GM15510 (cell line): ENCODE results near the gene HNRNPA0.
A peak's percentile ranks its signal among the peaks of the same experiment; 100 is the strongest.

Source experiments
- POLR2A ChIP-seq: IDR thresholded peaks from 3 replicates; pipeline ENCODE4 v1.6.1; 2011; ENCODE audit warnings: borderline replicate concordance; ENCODE audit not compliant: insufficient read length; ENCODE audit errors: extremely low read depth

Gene HNRNPA0

DNA sequence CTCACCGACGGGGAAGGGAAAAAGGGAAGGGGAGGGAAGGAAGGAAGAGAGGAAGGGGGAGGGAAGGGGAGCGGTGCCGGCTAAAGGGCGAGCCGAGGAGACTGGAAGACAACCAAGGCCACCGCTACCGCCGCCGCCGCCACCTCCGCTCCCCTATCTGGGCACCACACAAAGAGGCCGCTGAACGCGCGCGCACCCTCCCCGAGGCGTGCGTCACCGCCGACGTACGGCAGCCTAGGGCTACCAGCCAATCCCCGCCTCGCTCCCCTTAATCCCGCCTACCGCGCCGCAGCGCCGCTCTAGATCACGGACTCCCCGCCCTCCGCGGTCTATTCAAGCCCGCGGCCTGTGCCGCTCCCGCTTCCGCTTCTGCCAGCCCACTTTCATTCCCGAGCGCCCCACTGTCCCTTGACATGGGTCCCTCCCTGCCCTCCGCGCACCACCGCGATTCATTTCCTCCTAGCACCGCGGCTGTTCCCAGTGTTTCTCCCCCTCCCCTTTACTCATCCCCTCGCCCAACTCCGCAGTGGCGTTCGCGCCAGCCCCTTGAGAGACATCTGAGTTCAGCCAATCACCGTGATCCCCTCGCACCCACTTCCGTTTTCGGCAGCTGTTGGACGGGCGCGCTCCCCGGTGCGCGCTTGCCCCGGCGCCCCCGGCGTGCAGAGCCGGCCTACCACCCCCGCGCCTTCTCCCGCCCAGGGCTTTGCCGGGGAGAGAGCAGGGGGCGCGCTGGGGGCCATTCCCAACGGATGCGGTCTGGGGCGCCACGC lies at the start of gene HNRNPA0:
Gene HNRNPA0 (minus strand): TSS at position 176 of the 773 bp plus-strand sequence. CDS start 297 bp downstream, outside the sequence.
- TF ChIP-seq POLR2A: peak; percentile 96

DNA sequence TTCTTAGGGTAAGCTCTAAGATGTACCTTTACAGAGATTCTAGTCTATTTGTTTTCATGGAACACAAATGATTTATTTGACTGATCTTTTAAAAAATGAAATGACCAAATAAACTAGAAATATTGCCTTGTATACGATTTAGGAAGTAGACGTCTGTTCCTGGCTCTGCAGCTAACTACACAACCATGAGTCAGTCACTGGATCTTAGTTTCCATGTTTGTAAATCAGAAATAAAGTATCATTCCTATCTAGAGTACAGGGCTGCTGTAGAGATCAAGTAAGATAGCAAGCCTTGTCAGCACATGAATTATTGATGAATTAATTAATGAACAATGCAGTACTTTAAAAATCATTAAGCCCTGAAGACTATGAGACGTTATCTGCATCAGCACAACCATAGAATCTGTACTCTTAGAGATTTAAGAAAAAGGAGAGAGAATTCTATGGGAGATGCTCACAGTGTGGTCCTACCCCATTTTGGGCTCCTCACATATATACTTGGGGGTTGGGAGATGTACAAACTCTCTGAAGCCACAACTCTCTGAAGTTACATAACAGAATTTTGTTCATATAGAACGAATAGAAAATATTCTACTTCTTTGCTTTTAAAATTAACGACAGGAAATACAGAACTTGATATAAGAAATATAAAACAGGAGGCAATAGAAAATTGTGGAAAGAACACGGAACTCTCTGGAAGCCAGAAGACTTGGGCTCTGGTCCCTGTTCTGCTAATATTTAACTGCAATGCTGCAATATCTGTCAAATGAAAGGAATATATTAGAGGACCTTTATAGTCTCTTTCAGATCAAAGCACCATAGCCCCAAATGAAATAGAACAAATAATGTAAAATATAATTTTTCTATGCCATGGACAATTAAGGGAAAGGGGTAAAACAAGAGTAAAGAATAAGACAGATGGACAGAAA lies 48.4 kb upstream of the HNRNPA0 start:
- no peak for TF ChIP-seq POLR2A

DNA sequence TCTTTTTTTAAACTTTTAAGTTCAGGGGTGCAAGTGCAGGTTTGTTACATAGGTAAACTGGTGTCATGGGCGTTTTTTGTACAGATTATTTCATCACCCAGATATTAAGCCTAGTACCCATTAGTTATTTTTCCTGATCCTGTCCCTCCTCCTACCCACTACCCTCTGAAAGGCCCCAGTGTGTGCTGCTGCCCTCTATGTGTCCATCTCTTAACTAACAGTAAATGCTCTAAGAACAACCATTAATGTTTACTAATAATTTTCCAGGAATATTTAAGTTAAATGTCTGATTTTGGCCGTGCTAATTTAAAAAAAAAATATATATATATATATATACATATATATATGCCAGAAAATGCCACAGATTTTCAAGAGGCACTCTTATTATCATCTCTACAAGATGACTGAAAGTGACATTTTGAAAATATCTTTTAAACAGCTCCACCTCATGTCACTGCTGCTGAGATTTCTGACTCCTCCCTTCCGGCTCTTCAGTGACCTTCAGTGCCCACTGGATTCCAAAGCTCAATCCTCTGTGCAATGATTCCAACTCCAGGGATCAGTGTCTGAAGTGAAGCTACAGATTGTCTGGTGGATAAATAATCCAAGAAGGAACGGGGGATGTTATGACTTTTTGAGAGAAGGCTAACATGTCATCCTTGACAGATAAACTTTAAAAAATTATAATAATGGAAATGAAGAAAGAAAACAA lies 46.7 kb upstream of the HNRNPA0 start:
- TF ChIP-seq POLR2A: no peak

DNA sequence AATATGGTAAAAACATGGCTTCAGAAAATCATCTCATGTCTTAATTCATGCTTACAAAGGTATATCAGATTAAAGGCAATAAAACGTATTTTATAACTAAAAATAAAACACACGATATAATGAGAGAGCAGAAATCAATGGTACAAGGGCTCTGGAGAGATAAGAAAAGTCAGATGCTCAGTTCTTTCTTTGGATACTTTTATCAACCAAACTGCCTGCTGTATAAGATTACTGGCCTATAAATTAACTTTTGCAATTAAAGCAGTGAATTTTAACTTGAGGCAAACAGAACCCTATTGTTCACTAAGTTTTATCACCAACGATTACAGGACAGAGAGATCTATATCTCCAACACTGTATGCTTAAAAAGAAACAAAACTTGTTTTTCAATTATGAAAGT lies 42.1 kb upstream of the HNRNPA0 start:
- TF ChIP-seq POLR2A: no peak

DNA sequence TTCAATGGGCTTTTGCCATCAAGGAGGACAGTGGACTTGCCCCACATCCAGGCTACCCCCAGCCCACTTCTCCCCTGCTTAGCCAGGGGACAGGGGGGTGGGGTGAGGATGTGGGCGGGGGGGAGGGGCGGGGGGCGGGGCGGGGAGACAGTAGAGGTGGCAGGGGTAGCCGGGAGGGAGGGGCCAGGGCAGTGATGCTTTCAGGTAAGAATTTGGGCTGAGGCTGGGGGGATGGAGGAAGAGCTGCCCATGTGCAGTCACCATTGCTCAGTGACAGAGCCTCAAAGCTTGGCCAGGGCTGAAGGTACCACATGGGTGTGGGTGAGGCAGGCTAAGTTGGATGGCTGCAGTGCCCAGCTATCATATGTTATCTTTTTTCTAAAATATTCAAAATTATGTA lies 40.7 kb upstream of the HNRNPA0 start:
- TF ChIP-seq POLR2A: no peak

DNA sequence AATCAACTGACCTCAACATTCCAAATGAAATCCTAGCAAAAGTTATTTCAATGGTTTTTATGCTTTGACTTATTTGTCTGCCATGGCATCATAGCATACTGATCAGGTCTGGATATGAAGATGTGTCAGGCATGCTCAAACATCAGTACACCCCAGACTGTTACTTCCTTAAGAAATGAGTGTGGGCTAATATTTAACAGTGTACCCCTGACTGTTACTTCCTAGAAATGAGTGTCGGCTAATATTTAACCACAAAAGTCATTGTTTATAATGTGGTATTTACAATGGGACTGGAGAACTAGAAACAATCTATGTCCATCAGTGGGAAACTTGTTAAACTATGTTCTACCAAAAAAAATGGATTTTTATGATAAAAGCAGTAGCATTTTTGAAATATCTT lies 38.1 kb upstream of the HNRNPA0 start:
- no peak for TF ChIP-seq POLR2A

DNA sequence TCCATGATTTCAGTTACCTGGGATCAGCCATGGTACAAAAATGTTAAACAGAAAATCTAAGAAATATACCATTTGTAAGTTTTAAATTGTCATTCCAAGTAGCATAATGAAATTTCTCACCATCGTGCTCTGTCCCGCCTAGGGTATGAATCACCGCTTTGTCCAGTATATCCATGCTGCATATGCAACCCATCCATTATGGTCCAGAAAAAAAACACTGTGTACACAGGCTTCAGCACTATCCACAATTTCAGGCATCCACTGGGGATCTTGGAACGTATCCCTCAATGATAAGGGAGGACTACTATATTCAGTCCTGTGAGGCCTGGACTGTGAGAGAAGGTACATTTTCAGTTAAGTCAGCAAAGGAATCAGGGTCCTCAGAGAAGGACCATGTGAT lies 37.6 kb upstream of the HNRNPA0 start:
- TF ChIP-seq POLR2A: no peak

DNA sequence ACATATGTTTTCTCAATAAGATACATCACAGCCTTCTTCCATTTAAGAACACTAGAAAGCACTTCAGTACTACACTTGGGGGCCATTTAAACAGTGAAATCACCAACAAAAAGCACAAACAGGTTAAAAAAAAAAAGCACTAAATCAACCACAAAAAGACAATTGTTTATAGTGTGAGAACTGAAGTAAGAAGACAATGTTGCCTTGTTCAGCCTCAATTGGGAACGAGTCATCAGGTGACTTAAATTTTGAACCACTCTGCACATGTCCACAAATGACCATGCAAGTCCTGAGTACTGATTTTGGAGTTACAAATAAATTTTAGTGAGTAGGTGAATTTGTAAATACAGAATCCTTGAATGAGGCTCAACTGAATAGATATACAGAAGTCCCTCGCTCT lies 37.2 kb upstream of the HNRNPA0 start:
- no peak for TF ChIP-seq POLR2A

DNA sequence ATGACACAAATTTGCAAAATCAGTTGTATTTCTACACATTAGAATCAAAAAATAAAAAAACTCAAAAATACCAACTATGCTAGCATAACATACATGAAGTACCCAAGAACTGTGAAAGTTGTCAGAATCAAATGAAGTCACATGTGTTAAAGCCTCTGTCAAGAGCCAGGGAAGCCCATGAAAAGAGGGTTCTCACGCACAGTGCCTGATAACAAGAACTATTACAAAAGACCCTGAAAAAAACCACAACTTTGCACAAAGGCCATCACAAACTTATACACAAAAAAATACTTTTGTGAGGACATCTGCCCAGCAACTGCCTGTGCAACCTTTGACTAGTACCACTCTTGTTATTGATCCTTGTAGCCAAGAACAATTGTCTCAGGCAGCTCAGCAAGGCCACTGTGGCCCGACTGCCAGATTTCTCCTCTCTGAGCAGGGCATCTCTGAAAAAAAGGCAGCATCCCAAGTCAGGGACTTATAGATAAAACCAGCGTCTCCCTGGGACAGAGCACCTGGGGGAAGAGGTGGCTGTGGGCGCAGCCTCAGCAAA lies 28.9 kb upstream of the HNRNPA0 start:
- TF ChIP-seq POLR2A: no peak

DNA sequence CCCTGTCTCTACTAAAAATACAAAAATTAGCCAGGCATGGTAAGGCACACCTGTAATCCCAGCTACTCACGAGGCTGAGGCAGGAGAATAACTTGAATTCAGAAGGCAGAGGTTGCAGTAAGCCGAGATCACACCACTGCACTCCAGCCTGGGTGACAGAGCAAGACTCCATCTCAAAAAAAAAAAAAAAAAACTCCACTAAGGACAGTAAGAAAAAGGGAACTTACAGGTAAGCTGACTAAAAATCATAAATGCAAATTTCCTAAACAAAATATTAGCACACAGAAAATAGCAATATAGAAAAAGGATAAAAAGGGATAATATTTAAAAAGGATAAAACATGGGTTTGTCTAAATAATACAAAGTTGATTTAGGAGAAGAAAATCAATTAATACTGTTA lies 27.9 kb upstream of the HNRNPA0 start:
- TF ChIP-seq POLR2A: no peak

DNA sequence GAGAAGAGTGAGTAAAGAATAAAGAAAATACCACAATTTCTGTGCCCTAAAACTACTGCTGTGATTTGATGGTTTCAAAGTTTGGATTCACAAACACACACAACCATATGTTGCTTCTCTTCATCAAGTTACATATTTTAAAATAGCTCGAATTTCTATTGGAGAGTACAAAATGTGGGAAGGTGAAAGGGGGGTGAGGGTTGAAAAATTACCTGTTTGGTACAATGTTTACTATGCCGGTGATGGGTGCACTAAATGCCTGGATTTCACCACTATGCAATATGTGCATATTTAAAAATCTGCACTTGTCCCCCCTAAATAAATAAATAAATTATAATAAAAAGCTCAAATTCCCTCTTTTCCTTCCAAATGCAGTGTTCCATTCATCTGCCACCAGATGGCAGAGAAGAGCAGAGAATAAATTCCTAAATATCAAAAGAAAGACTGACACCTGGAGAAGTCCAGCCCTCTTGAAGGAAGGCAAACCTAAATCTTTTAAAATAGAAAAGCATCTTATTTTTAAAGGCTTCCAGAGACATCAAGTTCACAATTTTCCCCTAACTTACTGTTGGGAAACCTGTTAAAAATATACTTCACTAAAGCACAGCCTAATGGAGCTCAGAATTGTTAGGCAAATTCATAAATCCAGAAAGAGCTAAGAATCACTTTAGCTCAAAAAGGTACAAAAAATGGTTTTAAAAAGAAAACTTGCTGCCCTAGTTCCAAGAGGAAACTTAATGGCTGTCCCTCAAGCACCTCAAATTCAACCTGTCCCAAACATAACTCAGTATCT lies 24.8 kb upstream of the HNRNPA0 start:
- no peak for TF ChIP-seq POLR2A

DNA sequence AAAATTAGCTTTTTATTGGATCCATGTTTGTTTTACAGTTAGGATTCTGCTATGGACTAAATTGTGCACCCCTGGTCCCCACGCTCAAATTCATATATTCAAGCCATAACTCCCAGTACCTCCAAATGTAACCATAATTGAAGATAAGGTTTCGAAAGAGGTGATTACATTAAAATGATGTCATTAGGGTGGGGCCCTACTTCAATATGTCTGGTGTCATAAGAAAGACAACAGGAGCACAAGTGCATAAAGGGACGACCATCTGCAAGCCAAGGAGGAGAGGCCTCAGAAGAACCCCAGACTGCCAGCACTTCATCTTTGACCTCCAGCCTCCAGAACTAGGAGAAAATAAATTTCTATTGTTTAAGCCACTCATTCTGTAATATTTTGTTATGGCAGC lies 7.4 kb upstream of the HNRNPA0 start:
- no peak for TF ChIP-seq POLR2A

DNA sequence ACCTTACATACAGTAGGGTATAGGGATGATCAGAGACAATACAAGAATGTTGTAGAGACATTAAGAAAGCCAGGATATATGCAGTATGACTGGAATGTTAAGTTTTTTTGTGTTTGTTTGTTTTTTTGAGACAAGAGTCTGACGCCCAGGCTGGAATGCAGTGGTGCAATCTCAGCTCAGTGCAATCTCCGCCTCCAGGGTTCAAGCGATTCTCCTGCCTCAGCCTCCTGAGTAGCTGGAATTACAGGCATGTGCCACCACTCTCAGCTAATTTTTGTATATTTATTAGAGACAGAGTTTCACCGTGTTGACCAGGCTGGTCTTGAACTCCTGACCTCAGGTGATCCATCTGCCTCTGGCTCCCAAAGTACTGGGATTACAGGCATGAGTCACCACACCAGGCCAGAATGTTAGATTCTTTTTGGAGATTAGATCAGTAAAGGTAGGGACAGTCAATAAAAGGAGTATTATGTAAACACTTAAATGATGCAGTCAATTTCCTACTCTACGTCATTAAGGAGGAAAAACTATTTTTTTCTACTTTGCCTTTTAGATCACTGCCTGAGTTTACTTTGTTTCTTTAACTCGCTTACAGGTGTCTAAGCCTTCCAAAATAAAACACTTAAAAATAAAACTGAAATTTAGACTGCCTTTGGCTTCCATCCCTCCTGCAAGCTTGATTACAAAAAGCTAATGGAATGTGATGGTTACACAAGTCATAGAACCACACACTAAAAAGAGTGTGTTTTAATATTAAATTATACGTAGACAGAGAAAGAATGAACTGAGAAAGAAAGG lies 6.8 kb upstream of the HNRNPA0 start:
- TF ChIP-seq POLR2A: no peak
